T1000 (cell line): Measurements from ENCODE around the gene BASP1.
A peak's percentile ranks its signal among the peaks of the same experiment; 100 is the strongest.
"Not testable (repeated sequence)": the region's sequence is repeated elsewhere in the genome, so short reads cannot be mapped to it uniquely, and the experiment has no call there.

Experiments
- DNase-seq: peaks from one replicate; lab custom pipeline; 2025; ENCODE audit warnings: mixed read lengths; lab: John Stamatoyannopoulos, UW

BASP1 gene

GRCh38 chr5:17289681-17290539 is 72.5 kb downstream of the BASP1 start:
- no peak for DNase-seq

DNA sequence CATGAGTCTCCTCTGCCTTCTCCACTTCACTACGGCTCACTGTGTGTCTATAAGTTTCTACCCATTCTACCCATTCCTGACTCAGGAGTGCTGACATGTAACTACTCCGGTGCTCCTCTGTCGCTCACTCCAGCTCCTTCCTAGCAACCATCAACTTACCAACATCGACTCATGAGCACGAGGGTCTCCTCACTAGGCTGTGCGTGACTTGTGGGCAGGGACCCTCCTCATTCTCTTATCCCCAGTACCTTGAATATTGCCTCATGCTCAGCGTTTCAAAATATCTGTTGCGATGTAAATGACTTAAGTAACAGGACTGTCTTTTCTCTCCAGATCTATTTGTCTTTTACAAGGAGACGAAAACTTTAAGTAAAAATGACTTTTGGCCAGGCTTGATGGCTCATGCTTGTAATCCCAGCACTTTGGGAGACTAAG is 73.1 kb downstream of the BASP1 start:
- DNase-seq = no peak

DNA sequence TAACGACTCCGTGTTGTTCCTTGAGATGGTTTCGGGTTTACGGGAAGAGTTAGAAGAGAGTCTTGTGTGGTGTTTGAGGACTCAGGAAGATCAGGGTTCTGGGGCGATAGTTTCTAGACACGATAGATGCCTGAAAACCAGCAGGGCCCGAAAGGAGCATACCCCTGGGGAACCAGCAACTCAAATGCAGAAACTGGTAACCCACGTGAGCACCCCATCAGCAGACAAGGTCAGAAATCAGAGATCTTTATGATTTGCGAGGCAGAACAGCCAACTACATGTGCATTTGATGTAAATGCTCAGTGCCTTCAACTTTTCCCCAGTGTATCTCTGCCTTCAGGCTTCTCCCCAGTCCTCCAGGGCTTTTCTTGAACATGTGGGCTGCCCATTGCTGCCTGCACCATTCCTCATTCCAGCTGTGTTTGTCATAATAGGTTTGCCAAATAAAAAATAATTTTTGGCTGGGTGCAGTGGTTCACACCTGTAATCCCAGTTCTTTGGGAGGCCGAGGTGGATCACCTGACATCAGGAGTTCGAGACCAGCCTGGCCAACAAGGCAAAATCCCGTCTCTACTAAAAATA is 75.1 kb downstream of the BASP1 start:
- no peak for DNase-seq

GRCh38 chr5:17294639-17295311 is 77.3 kb downstream of the BASP1 start:
- DNase-seq = no peak

GRCh38 chr5:17295671-17296070 is 78.2 kb downstream of the BASP1 start:
- no peak for DNase-seq

DNA sequence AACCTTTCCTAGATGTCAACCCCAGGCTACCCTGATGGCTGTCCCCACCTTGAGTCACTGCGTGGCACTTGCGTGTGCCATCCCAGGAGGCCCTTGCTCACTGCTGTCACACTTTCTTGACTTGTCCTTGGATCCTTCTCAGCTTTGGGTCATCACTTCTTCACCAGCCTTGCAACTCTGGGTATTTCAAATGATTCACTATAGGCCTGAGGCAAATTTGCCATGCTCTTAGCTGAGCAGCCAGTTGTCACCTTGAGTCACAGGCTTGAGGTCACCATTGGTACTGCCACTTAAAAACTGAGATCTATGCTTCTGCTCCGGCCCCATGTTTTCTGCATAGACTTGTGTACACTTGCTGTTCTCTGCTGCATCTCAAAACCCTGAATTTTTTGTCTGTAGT is 84.7 kb downstream of the BASP1 start:
- peak; percentile 1 for DNase-seq

DNA sequence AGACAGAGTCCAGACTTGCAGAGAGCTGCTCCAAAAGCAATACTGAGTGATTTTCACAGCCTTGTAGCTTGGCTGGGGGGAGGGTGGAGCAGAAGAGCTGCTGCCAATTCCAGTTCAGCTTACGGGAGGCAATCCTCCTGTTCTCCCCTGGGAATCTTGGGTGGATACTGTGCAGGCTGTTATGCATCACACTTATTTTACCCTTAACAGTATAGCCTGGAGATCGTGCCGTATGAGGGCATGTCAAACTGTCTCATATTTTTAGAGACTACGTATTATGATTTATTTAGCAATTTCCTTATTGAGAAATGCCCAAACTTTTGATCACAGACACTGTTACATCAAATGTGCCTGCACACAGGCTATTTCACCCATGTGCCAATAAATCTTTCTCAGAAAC is 85.2 kb downstream of the BASP1 start:
- no peak for DNase-seq

DNA sequence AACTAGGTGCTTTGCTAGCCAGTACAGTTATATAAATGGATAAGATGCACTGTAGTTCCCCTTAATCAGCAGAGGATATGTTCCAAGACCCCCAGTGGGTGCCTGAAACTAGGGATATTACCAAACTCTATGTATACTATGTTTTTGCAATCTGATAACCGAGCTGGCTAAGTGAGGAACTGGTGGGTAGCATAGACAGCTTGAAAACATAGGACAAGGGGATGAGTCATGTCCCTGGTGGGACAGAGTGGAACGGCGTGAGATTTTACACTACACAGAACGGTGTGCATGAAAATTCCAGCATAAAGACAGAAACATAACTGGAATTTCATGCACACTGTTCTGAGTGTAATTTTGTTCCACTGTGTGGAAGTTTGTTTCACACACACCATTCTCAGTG is 86.9 kb downstream of the BASP1 start:
- no peak for DNase-seq

DNA sequence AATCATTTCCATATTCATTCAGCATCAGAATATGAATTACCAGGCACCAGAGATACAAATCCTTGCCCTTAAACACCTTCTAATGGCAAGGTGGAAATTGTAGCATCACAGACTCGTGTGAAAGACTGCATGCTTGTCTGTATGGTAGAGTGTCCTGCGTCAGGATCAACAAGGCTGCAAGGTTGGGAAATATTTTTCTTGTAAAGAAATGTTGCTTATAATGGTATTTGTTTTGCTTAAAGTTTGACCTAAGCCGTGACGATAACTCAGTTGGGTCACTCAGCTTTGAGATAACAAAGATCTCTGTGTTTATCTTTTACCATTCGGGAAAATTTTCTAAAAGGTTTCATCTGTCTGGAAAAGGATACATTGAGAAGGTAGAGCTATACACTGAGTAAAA is 87.6 kb downstream of the BASP1 start:
- no peak for DNase-seq

DNA sequence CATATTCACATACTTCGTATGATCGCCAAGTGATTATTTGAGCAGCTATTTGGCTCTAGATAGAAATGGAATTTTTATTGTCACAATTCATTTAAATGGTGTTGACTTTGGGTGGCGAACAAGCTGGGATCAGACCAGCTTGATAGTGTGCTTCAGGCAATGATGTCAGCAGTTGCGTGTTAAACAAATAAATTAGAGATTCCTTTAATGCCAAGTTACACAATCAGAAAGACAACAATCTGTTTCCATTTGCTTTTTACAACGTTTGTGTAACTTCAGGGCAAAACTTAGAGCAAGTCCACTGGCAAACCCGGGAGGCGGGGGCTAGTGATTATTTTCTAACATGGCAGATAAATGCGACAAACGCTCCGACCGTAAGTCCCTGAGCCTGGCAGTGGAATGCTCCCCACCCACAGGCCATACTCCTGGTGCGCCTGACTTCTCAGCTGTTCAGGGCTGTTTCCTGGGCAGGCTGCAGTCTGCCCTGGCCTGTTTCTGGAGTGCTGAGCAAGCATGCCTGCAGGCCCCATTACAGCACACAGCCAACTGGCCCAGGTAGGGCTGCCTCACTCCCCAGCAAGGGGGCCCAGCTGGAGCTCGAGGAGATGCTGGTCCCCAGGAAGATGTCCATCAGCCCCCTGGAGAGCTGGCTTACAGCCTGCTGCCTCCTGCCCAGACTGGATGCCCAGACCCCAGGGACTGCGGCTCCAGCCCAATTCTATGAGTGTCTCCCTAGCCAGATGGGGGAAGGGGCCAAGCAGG is 88.7 kb downstream of the BASP1 start:
- DNase-seq = peak; percentile 37

- no peak for DNase-seq
Measured at GRCh38 chr5:17306726-17307091, 89.3 kb downstream of the BASP1 start.

DNA sequence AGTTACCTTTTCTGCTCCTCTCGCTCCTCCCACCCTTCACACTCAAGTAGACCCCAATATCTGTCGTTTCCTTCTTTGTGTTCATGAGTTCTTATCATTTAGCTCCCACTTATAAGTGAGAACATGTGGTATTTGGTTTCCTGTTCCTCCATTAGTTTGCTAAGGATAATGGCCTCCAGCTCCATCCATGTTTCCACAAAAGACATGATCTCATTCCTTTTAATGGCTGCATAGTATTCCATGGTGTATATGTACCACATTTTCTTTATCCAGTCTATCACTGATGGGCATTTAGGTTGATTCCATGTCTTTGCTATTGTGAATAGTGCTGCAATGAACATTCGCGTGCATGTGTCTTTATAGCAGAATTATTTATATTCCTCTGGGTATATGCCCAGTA is 90.0 kb downstream of the BASP1 start:
- DNase-seq = not testable (repeated sequence)

GRCh38 chr5:17308326-17309065 is 91.1 kb downstream of the BASP1 start:
- no peak for DNase-seq

- DNase-seq = no peak
Measured at GRCh38 chr5:17309462-17309861, 92.0 kb downstream of the BASP1 start.

DNA sequence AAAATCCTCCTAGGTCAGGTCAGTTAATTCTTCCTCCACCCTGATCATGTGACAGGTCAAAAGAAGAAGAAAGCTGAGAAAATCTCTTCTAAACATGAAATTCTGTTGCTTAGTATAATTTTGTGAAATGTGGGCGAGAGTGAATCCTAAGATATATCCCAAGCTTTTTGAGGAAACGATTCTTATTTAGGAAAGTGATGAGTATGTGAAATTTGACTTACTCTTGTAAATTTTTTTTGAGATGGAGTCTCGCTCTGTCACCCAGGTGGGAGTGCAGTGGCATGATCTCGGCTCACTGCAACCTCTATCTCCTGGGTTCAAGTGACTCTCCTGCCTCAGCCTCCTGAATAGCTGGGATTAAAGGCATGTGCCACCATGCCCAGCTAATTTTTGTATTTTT is 93.1 kb downstream of the BASP1 start:
- not testable (repeated sequence) for DNase-seq

GRCh38 chr5:17311811-17312210 is 94.4 kb downstream of the BASP1 start:
- not testable (repeated sequence) for DNase-seq

DNA sequence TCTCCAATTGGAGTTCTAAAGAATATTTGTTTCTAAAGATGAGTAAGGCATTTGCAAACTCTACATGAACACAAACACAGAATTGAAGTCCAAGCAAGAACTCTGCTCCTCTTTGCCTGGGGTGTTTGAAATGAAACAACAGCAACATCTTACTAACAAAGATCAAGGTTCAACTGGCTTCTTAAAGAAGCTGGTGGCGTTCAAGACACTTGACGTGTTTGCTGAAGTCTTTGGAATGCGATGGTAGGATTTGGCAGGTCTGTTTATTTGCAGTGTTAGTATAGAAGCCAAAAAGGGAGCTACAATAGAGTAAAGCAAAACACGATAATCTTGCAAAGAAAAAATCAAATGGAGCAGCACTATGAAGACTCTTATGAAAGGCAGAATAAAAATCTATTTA is 94.9 kb downstream of the BASP1 start:
- no peak for DNase-seq

GRCh38 chr5:17314907-17315471 is 97.6 kb downstream of the BASP1 start:
- no peak for DNase-seq

DNA sequence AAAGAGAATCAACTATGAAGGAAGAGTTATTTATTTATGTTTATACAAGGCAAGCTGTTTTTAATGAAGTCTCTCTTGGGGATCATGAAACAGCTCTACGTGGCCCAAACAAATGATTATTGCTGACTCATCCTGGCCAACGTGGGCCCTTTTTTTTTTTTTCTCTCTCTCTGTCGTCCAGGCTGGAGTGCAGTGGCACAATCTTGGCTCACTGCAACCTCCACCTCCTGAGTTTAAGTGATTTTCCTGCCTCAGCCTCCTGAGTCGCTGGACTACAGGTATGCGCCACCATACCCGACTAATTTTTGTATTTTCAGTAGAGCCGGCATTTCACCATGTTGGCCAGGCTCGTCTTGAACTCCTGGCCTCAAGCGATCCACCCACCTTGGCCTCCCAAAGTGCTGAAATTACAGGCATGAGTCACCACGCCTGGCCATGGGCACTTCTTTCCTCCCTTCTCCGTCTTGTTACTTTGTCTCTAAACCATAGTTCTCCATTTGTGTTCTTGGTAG is 98.3 kb downstream of the BASP1 start:
- DNase-seq = peak; percentile 14

- no peak for DNase-seq
Measured at GRCh38 chr5:17316970-17317459, 99.6 kb downstream of the BASP1 start.

GRCh38 chr5:17317473-17317872 is 100.0 kb downstream of the BASP1 start:
- DNase-seq = no peak
